ENCODE data around the gene CDHR2. TPM values are rescaled to one million over a fixed set of nuclear protein-coding genes. Genes with fewer than 3 reads are reported as not detected.

CDHR2 gene
- total and polyA plus RNA-seq, 2 of the 13 experiments (the other 11 are each of a cell fraction or from before 2014, with no cell fraction given) = 17.9 to 20.9 TPM

- TF ChIP-seq LBX2 (CRISPR knock-in tag; IDR thresholded peaks at IDR 0.05; ENCODE audit: borderline replicate concordance) (0 out of 2 replicates have a peak, but pooled peaks have one; percentile 55), ZNF687 (CRISPR knock-in tag; IDR thresholded peaks at IDR 0.05) (peak; percentile 56), MAX (IDR thresholded peaks at IDR 0.05) (peak; percentile 94), SMYD3 (CRISPR knock-in tag; IDR thresholded peaks at IDR 0.05) (0 out of 2 replicates have a peak, but pooled peaks have one; percentile 31), HOMEZ (CRISPR knock-in tag; IDR thresholded peaks at IDR 0.05; ENCODE audit: low read depth) (no peak), ZBTB42 (CRISPR knock-in tag; IDR thresholded peaks at IDR 0.05) (0 out of 2 replicates have a peak, but pooled peaks have one; percentile 21), ZGPAT (CRISPR knock-in tag; IDR thresholded peaks at IDR 0.05) (peak; percentile 2; the same call in 1 of the 2 replicates), EED (CRISPR knock-in tag; IDR thresholded peaks at IDR 0.05) (0 out of 2 replicates have a peak, but pooled peaks have one; percentile 13), MEF2D (CRISPR knock-in tag; IDR thresholded peaks at IDR 0.05) (no peak), ZNF317 (CRISPR knock-in tag; IDR thresholded peaks at IDR 0.05) (no peak), SRSF1 (optimal IDR thresholded peaks at IDR 0.05; ENCODE audit: low read depth, low read length) (peak; percentile 34), ZNF629 (CRISPR knock-in tag; conservative IDR thresholded peaks at IDR 0.05) (peak; percentile 86), ZNF780A (CRISPR knock-in tag; IDR thresholded peaks at IDR 0.05) (peak; percentile 53; the same call in 1 of the 2 replicates), MXD3 (CRISPR knock-in tag; IDR thresholded peaks at IDR 0.05) (peak; percentile 53; the same call in 1 of the 2 replicates), SIX4 (CRISPR knock-in tag; IDR thresholded peaks at IDR 0.05) (no peak), MATR3 (CRISPR knock-in tag; IDR thresholded peaks at IDR 0.05) (no peak), ISL2 (CRISPR knock-in tag; IDR thresholded peaks at IDR 0.05) (no peak), CENPX (CRISPR knock-in tag; IDR thresholded peaks at IDR 0.05) (no peak), ZNF264 (CRISPR knock-in tag; IDR thresholded peaks at IDR 0.05) (0 out of 2 replicates have a peak, but pooled peaks have one; percentile 4), HNRNPL (IDR thresholded peaks at IDR 0.05; ENCODE audit: low read depth, low read length) (no peak)
Measured at GRCh38 chr5:176536132-176536901, 12.8 kb upstream of the CDHR2 start (continued).

Measured in HepG2 (cell line).